IMR-90 (cell line): Measurements from ENCODE around the gene PDK1. TPM values are rescaled to one million over a fixed set of nuclear protein-coding genes. Genes with fewer than 3 reads are reported as not detected.
"Not testable (repeated sequence)": the region's sequence is repeated elsewhere in the genome, so short reads cannot be mapped to it uniquely, and the experiment has no call there.

Source experiments
- ATAC-seq: fragments of 200-7000 bp; cut with Tn5 transposase; 2 replicates; pipeline ENCODE4 v1.9.1; 2020; ENCODE audit warnings: low read depth, mild to moderate bottlenecking, moderate library complexity
- BruUV-seq: library from RNA; stranded (reverse); fragments of 400-500 nt; replicated peaks from 2 replicates; lab custom pipeline; 2021; lab: Mats Ljungman, UMichigan
- CTCF ChIA-PET: fragments of 300-600 bp; formaldehyde crosslinking; extraction: SDS; loops from one replicate; lab custom pipeline; 2021; ENCODE audit warnings: antibody characterized with exemption; lab: Yijun Ruan, JAX
- POLR2A ChIA-PET: fragments of 300-600 bp; sonication (Branson Sonifier 250); formaldehyde crosslinking; loops from one replicate; lab custom pipeline; 2022; ENCODE audit warnings: antibody characterized with exemption; ENCODE audit not compliant: unreplicated experiment; lab: Charles Lee
- DNase-seq: peaks from one replicate; pipeline ENCODE4 v3.0.0; 2013
- H2AFZ ChIP-seq: replicated peaks from 2 replicates; pipeline ENCODE3; 2013; ENCODE audit warnings: low read length, mild to moderate bottlenecking; ENCODE audit not compliant: poor library complexity
- H2AK5ac ChIP-seq: 2 replicates; pipeline ENCODE4 v1.6.1; 2013; ENCODE audit warnings: low read depth, low read length, inconsistent platforms
- H2AK9ac ChIP-seq: replicated peaks from 2 replicates; pipeline ENCODE3; 2013; ENCODE audit warnings: mild to moderate bottlenecking, low read depth, low read length, moderate library complexity; ENCODE audit not compliant: poor library complexity
- H2BK120ac ChIP-seq: 2 replicates; pipeline ENCODE4 v1.6.1; 2013; ENCODE audit warnings: low read depth, low read length, inconsistent platforms
- H2BK15ac ChIP-seq: 3 replicates; pipeline ENCODE4 v1.6.1; 2013; ENCODE audit warnings: low read depth, low read length, inconsistent platforms
- H2BK20ac ChIP-seq: 2 replicates; pipeline ENCODE4 v1.6.1; 2013; ENCODE audit warnings: low read depth, mild to moderate bottlenecking, inconsistent platforms, low read length, moderate library complexity
- H2BK5ac ChIP-seq: 2 replicates; pipeline ENCODE4 v1.6.1; 2013; ENCODE audit warnings: mild to moderate bottlenecking, low read depth, low read length, inconsistent platforms; ENCODE audit not compliant: poor library complexity, severe bottlenecking
- H3K14ac ChIP-seq: replicated peaks from 2 replicates; pipeline ENCODE4 v1.6.1; 2013; ENCODE audit warnings: low read depth, low read length, inconsistent platforms
- H3K18ac ChIP-seq: 2 replicates; pipeline ENCODE4 v1.6.1; 2013; ENCODE audit warnings: low read depth, low read length, control low read depth
- H3K23ac ChIP-seq: 2 replicates; pipeline ENCODE4 v1.6.1; 2013; ENCODE audit warnings: low read depth, low read length, inconsistent platforms
- H3K27ac ChIP-seq: 2 replicates; pipeline ENCODE4 v1.5.1; 2013; ENCODE audit warnings: mild to moderate bottlenecking, control low read depth, low read length; ENCODE audit not compliant: insufficient read depth
- H3K27me3 ChIP-seq: 2 replicates; pipeline ENCODE4 v1.6.1; 2013; ENCODE audit warnings: low read length; ENCODE audit not compliant: control insufficient read depth, insufficient read depth
- H3K36me3 ChIP-seq: 2 replicates; pipeline ENCODE4 v1.6.1; 2013; ENCODE audit warnings: low read length, mixed read lengths; ENCODE audit not compliant: control insufficient read depth, insufficient read depth
- H3K4ac ChIP-seq: 2 replicates; pipeline ENCODE4 v1.6.1; 2013; ENCODE audit warnings: low read depth, low read length, inconsistent platforms
- H3K4me1 ChIP-seq: 2 replicates; pipeline ENCODE4 v1.6.1; 2013; ENCODE audit warnings: low read length, mixed read lengths; ENCODE audit not compliant: control insufficient read depth, insufficient read depth
- H3K4me2 ChIP-seq: 2 replicates; pipeline ENCODE4 v1.6.1; 2013; ENCODE audit warnings: low read depth, mild to moderate bottlenecking, control low read depth, low read length, moderate library complexity
- H3K4me3 ChIP-seq: 2 replicates; pipeline ENCODE4 v1.5.1; 2013; ENCODE audit warnings: low read depth, mild to moderate bottlenecking, control low read depth, low read length, moderate library complexity; ENCODE audit not compliant: insufficient read depth
- H3K56ac ChIP-seq: 2 replicates; pipeline ENCODE4 v1.6.1; 2013; ENCODE audit warnings: low read length, inconsistent platforms; ENCODE audit not compliant: insufficient read depth; ENCODE audit errors: extremely low read depth
- H3K79me1 ChIP-seq, 2 experiments: 2 replicates each; pipeline ENCODE4 v1.6.1; 2013; ENCODE audit warnings: low read length in 2 of 2, inconsistent platforms in 1 of 2, low read depth in 1 of 2
- H3K9ac ChIP-seq: 2 replicates; pipeline ENCODE4 v1.6.1; 2013; ENCODE audit warnings: low read depth, low read length, control low read depth
- H3K9me1 ChIP-seq: 2 replicates; pipeline ENCODE4 v1.6.1; 2013; ENCODE audit warnings: low read length, inconsistent platforms; ENCODE audit not compliant: insufficient read depth
- H3K9me3 ChIP-seq: 2 replicates; pipeline ENCODE4 v1.6.1; 2013; ENCODE audit warnings: low read length; ENCODE audit not compliant: control insufficient read depth, insufficient read depth
- H4K20me1 ChIP-seq: 2 replicates; pipeline ENCODE4 v1.6.1; 2013; ENCODE audit warnings: low read length, inconsistent platforms; ENCODE audit not compliant: insufficient read depth
- H4K5ac ChIP-seq: 2 replicates; pipeline ENCODE4 v1.6.1; 2013; ENCODE audit warnings: mild to moderate bottlenecking, low read depth, low read length, control low read depth
- H4K8ac ChIP-seq, 2 experiments: 2 replicates each; pipeline ENCODE4 v1.6.1; 2013; ENCODE audit warnings: low read depth in 2 of 2, low read length in 2 of 2, control low read depth in 1 of 2, inconsistent platforms in 1 of 2
- H4K91ac ChIP-seq: 2 replicates; pipeline ENCODE4 v1.6.1; 2013; ENCODE audit warnings: low read depth, low read length, inconsistent platforms; ENCODE audit not compliant: insufficient read depth
- WGBS, 2 experiments: methylation state at CpG; one replicate each; pipeline versions ENCODE4 v1.1.5 to v1.1.7; 2013; ENCODE audit warnings: missing lambda C conversion rate in 2 of 2; ENCODE audit not compliant: insufficient read length in 1 of 2; ENCODE audit errors: extremely low coverage in 2 of 2; 5-methylcytosine and 5-hydroxymethylcytosine counted together
- dilution Hi-C: fragments of 300-500 bp; cut with HindIII; formaldehyde crosslinking; loops from one replicate; pipeline ENCODE4 v1.14.3; 2018; ENCODE audit warnings: low sequenced_read_pairs; ENCODE audit not compliant: unreplicated experiment
- in situ Hi-C: fragments of 300-500 bp; cut with MboI; formaldehyde crosslinking; loops from 3 replicates; pipeline ENCODE4 v1.14.3; 2019; ENCODE audit warnings: low sequenced_read_pairs, inconsistent platforms, mixed read lengths
- intact Hi-C: fragments of 100-400 bp; cut with micrococcal nuclease; formaldehyde crosslinking; loops from 2 replicates; pipeline ENCODE4 v1.10.0; 2022
- polyA plus RNA-seq, 3 experiments: library from polyadenylated mRNA; depleted of rRNA; stranded (reverse); fragments of >200 nt; gene quantifications; 2 replicates each; pipeline ENCODE4 v1.2.3, GENCODE V29; 2012; ENCODE audit warnings: low replicate concordance in 1 of 3
- total RNA-seq: library from RNA; depleted of rRNA; stranded (reverse); fragments of >200 nt; gene quantifications from 2 replicates; pipeline ENCODE4 v1.2.3, GENCODE V29; 2012

The PDK1 gene
- total and polyA plus RNA-seq, 2 of the 4 experiments (the other 2 are of a cell fraction) = 38.1 to 85.9 TPM

DNA sequence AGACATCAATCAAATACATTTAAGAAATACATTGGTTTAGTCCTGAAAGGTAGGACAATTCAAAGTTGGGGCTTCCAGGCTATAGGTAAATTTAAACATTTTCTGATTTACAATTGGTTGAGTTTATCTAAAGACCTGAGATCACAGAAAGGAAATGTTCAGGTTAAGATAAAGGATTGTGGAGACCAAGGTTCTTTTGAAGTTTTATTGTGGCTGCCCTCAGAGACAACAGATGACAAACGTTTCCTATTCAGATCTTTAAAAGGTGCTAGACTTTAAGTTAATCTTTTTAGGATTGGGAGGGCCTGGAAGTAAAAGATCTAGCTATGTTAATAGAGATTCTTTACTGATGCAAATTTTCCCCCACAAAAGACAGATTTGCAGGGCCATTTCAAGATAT lies 6.1 kb upstream of the PDK1 start:
- POLR2A ChIA-PET, H3K14ac ChIP-seq, H2BK5ac ChIP-seq, H3K9me1 ChIP-seq, DNase-seq, H3K4me2 ChIP-seq, H2BK120ac ChIP-seq, H2AK5ac ChIP-seq, H3K36me3 ChIP-seq, H2BK20ac ChIP-seq, BruUV-seq, CTCF ChIA-PET, H3K56ac ChIP-seq, H3K4me3 ChIP-seq, H2AFZ ChIP-seq, H4K20me1 ChIP-seq, H4K91ac ChIP-seq, H3K9me3 ChIP-seq, H3K23ac ChIP-seq, H3K4ac ChIP-seq, H2BK15ac ChIP-seq, H3K27me3 ChIP-seq, H3K4me1 ChIP-seq, H3K27ac ChIP-seq, H4K8ac ChIP-seq, in situ Hi-C loops, ATAC-seq, H4K5ac ChIP-seq, H3K9ac ChIP-seq, dilution Hi-C loops, H2AK9ac ChIP-seq, H3K18ac ChIP-seq: not testable (repeated sequence)
- H3K79me1 ChIP-seq = peaks cover 14 to 19% of the 10 kb centered on the region in 2 experiments; a peak in 3 of 4 replicates
- intact Hi-C loops = loop anchor here (5.0 kb wide), 1 partner anchor 33 kb away; no protein-coding TSS in a partner anchor
- no CpG with 5 or more reads among the region's 1 CpG for WGBS, 2 experiments
